GM19240 (cell line): ENCODE results near the gene P2RY2.

Source experiments
- DNase-seq: peaks from one replicate; pipeline ENCODE4 v3.0.0; 2011; ENCODE audit warnings: low spot score; ENCODE audit not compliant: insufficient read length

P2RY2 gene

DNA sequence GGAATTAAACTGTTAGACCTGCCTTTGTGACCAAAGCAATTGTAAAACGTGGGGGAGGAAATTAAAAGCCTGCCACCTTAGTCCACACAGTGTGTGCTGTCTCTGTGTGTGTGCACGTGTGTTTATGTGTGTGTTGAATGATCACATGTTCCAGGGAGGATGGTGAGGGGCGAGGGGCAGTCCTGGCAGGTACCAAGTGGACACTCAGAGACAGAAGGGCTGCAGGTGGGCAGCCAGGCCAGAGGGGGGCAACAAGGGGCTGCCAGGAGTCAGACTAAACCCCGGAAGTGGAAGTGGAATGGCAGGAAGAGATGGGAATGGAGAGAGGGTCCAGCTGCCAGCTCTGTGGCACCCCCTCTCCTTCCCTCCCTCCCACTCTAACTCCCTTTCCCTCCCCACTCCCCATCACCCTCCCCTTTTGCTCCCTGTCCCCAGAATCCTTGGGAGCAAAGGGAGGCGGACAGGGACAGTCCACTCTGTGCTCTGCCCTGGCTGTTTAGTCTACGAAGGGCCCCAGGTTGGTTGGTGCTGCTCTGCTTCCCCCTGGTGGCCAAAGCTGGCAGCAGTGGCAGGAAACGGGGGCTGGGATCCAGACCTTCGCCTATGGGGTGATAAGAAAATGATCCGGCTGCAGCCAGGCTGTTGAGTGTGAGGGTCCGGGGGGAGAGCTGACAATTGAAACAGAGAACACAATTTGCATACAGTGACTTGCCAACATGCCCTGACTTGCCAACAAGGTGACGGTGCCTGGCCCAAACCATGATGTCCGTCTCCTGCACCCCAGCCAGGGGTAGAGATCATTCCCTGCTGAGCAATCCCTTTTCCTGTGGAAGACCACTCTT, 24.4 kb downstream of the P2RY2 start:
- peak; percentile 87 for DNase-seq

DNA sequence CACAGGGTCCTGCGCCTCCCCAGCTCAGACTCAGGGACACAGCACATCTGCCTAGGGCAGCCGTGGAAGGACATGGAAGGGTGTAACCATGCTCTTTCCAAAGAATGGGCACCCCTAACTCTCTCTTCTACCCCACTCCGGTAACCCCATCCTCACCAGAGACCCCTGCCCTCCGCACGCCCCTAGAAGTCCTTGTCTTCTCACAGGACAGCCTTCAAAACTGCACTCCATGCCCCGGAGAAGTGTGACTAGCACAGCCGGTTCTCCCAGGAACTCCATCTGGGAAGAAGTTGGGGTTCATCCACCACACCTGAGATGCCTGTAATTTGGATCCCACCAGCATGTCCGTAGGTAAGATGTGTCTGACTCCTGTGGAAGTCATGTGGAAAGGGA, 25.0 kb downstream of the P2RY2 start:
- no peak for DNase-seq

DNA sequence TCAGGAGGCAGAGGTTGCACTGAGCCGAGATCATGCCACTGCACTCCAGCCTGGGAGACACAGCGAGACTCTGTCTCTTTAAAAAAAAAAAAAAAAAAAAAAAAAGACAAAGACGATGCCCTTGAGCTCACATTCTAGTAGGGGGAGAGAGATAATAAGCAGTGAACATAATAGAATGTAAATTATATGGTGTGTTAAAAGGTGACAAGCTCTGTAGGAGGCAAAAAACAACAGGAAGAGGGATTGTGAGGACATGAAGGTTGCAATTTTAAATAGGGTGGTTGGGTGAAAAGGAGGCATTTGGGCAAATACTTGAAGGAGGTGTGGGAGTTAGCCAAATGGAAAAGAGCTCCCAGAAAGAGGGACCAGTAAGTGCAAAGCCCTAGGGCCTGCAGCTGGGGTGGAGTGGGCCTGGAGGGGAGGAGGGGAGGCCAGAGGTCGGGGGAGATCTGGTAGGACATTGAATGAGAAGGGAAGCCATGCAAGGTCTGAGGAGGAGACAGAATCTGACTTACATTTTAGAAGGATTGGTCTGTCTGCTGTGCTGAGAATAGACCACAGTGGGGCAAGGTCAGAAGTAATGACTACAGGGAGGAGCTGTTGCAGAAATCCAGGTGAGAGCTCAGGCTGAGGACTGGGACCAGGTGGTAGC, 26.6 kb downstream of the P2RY2 start:
- DNase-seq = no peak

DNA sequence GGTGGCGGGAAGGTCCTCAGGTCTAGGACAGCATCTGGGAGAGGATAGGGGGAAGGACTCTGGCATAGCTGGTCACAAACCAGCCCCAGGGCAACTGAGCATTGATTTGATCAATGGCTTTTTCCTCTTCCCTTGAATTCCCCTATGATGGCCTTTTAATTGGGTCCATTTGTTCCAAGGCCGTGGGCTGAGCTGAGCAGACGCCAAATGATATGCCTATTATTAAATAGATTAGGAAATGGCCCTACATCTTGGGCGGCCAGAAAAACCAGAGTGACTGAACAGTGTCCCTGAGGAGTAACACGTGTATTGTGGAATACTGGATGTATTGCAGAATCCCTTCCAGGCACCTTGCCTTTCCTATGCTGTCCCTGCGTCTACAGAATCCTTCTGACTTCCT, 27.4 kb downstream of the P2RY2 start:
- no peak for DNase-seq

DNA sequence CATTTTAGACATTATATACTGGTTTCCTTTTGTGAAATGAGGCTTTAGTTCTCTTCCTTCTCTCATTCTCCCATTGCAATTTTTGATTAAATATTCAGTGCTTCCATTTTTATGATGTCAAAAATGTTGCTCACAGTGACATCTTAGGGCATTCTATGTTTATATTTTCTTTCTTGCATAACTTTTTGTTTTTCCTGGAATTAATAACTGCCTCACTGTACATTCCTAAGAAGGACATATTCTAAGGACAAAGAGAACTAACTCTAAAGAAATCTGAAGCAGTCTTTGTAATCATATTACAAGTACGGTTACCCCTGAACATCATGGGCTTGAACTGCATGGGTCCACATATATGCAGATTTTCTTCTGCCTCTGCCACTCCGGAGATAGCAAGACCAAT, 28.2 kb downstream of the P2RY2 start:
- DNase-seq = no peak

DNA sequence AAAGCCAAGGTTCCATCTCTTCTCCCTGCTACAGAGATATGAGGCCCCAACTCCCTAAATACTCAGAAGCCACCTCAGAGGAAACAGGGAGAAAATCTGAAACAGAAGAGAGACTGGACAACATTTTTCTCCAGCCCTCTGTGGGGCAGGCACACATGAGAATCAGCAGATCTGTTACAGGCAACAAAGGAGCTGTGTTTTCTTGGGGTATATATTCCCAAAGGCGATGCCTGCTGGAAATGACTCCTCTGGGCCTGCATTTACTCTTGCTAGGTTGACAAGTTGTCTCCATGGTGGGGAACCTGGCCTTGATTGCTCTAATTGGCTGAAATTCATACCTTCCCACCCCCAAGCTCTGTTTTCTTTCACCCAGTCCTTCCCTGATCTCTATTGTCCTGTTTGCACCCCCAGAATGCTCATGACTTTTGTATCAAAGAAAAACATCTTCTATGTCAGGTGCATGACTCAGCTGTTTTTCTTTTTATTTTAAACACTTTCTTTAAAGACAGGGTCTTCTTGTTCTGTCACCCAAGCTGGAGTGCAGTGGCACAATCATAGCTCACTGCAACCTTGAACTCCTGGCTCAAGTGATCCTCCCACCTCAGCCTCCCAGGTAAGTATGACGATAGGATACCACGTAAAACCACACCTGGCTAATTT, 30.6 kb downstream of the P2RY2 start:
- no peak for DNase-seq

DNA sequence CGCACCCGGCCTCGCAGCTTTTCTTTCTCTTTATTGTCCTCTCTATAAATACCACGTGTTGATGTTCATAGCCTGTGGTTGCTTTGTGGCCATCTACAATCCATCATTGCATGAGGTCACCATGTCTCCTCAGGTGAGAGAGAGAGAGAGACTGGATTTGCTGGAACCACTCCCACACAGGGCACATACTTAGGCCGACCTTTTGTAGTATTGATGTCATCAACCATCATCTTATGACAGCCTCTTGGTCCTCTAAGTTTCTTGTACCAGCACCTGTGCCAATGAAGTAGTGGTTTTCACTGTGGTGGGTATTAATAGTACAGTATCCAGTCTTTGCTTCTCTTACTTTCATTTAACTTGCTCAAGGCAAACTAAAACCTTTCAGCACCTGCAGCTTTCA, 31.2 kb downstream of the P2RY2 start:
- DNase-seq = no peak

DNA sequence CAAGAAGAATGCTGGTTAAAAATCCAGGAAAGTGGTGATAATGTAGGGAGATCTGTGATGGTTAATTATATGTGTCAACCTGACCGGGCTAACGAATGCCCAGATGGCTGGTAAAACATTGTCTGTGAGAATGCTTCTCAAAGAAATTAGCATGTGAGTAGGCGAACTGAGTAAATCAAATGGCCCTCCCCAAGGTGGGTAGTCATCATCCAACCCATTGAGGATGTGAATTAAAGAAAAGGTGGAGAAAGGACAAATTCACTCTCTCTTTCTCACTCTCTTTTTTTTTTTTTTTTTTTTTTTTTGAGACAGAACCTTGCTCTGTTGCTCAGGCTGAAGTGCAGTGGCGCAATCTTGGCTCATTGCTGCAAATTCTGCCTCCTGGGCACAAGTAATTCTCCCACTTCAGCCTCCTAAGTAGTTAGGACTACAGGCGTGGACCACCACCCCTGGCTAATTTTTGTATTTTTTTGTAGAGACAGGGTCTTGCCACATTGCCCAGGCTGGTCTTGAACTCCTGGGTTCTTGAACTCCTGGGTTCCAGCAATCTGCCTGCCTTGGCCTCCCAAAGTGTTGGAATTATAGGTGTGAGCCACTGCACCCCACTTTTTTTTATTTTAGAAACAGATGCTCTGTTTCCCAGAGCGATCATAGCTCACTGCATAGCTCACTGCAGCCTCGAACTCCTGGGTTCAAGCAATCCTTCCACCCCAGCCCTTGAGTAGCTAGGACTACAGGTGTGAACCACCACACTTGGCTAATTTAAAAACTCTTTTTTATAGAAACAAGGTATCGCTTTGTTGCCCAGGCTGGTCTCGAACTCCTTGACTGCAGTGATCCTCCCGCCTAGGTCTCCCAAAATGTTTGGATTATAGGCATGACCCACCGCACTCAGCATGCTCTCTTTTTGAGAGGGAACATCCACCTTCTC, 32.0 kb downstream of the P2RY2 start:
- DNase-seq = no peak

DNA sequence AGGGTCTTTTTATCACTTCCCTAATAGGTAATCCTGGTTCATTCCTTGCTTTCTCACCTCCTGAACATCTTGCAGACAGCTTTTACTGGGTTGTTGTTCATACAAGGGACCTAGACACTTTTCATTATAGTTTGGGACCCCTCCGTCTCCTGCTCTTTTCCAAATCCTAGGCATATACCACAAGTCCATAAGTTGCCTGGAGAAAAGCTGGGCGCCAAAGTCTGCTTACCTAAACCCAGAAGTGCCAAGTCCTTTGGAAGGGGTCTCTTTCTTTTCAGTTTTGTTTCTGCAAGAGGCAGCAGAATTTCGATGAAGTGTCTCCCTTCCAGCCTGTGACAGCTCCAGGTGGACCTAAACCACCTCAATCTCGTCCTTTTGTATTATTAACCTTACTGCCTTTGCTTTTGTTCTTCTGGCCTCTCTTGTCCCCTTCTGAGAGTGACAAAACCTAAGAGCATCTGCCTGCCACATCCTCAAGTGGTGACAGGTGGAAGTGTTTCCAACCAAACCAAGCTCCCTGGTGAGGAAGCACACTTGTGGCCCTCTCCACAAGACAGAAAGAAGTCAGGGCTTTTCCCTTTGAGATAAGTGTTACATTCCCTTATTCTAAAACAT, 34.6 kb downstream of the P2RY2 start:
- no peak for DNase-seq

DNA sequence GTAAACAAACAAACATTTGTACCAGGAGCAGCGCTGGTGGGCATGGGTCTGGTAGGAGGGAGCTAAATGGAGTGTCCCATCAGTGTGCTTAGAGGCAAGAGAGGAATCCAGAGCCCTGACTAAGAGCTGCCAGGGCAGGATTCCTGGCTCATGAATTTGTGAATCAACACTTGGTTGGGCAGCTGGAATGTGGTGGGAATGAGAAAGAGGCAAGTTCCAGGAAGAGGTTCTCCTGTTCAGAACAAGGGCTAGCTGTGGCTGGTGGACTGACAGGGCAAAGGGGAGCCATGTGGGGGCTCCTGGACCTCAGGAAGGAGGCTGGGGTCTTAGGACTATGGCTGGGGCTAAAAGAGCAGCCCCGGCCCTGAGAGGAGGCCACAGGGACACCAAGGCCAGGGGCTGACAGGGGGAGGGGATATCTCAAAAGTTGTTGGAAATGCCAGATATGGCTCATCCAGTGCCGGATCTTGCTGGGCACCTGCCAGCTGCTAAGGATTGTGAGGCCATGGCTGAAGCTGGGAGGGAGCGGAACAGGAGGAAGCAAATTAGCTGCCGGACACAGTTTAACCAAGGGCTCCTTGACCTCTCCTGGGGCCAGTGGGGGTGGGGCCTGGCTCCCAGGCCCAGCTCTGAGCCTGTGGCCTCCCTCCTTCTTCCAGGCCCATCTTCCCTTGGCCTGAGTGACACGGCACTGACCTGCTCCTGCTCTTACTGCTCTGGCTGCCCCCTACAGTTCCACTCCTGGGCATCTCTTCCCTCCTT, 39.4 kb downstream of the P2RY2 start:
- no peak for DNase-seq

DNA sequence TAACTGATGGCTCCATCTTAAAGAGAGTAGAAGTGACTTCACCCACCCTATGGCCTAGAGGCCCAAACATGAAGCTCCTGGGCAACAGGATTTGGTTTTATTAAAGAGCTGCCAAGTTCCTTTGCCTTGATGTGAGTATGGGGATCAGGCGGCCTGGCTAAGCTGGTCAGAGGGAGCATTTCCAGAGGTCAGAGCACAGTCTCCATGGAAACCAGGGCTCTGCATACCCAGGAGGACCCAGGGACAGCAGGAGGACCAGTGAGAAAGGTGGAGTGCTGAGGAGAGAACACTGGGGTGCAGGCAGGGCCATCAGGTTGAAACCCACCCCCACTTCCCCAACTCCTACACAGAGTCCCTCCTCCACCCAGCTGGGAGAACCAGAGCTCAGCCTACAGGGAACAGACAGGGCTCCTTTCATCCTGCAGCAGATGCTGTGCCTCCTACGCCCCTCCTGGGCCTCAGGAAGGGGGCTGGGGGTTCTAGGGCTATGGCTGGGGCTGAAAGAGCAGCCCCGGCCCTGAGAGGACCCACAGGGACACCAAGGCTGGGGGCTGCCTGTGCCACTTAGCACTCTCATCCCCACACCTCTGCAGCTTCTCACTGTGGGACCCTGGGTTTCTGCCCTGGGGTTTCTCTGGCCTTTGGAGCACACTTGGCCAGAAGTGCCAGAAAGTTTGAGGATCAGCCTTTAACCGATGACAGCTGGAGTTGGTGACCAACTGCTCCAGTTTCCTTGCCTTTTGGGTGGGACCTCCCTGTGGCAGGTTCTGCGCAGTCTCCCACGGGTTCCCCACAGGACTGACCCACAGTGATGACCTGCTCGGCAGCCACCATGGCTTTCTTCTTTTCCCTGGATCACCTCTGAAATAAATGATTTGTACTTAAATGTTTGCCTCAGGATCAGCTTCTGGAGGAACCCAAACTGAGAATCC, 40.3 kb downstream of the P2RY2 start:
- no peak for DNase-seq

DNA sequence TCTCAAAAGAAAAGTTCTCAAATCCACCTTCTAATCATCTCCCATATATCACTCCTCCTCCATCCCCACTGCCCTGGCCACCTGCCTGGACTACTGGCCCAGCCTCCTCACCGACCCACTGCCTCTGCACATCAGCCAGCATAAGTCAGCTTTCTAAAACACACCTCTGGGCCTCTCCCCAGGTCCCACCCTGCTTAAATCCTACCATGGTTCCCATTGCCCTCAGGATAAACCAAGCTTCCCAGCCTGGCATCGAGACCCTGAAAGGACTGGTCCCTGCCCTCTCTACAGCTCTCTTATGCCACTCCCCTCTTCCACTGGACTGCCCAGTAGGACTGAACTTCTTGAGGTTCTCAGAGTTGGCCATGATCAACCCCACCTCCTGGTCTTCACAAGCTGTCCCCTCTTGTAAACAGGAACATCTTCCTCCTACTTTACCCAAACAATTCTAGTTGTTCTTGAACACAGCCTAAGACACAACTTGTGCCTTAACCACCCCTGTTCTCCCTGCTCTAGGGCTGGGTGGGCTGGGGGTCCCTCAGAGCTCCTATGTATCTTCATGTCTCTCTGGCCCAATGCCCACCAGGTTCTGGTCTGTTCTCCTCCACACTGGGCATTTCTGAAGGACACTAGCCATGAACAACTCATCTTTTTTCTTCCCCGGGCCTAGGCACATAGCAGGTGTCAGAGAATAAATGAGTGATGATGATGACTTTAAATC, 41.5 kb downstream of the P2RY2 start:
- DNase-seq = no peak

DNA sequence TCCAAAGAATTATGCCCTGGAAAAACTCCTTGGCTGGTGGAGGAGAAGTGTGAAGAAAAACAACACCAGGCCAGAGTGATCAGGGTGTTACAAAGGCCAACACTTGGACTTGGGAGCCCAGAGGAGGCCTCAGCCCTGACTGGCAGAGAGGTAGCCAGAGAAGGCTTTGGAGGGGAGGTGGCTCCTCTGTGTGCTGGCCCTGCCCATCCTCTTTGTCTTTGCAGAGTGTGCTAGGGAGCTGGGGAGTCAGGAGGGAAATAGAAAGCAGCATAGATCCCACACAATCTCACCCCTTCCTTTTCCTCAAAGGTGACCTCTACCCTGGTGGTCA, 42.0 kb downstream of the P2RY2 start:
- DNase-seq = no peak

DNA sequence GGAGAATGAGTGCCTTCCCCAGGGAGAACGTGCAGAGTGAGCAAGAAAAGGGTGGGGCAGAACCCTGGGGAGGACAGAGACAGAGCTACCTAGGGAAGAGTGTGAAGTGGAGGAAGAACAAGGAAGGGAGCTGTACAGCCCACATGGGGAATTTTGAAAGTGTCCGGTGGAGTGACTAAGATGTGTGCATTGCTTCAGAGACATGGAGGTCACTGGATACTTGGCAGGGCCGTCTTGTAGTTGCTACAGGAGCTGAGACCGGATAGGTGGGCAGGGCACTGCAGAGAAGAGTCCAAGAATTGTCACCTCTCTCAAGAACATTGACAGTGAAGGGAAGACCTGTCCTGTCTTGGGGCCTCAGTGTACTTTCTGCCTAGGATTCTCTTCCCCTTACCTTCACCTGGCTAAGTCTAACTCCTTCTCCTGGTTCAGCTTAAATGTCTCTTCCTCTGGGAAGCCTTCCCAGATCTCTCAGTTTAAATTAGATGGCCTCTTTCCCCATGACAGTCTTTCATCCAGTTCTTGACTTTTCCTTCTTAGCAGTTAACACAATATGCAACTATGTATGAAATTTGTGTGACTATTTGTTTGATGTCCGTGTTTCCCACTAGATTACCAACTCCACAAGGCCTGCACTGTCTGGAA, 44.9 kb downstream of the P2RY2 start:
- no peak for DNase-seq

DNA sequence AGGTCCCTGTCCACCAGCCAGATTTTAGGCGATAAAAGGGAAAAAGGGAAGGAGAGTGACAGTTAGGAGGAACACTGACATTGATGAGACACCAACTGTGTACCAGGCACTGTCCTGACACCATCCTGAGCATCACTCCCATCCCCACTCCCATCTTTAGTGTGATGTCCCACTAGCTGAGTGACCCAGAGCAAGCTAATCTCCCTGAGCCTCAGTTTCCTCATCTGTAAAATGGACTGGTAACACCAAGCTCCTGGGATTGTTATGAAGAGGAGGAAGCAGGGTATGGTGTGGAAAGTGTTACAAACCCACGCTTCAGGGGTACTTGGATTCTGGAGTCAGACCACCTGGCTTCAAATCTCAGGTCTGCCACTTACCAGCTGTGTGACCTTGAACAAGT, 45.6 kb downstream of the P2RY2 start:
- DNase-seq = no peak

DNA sequence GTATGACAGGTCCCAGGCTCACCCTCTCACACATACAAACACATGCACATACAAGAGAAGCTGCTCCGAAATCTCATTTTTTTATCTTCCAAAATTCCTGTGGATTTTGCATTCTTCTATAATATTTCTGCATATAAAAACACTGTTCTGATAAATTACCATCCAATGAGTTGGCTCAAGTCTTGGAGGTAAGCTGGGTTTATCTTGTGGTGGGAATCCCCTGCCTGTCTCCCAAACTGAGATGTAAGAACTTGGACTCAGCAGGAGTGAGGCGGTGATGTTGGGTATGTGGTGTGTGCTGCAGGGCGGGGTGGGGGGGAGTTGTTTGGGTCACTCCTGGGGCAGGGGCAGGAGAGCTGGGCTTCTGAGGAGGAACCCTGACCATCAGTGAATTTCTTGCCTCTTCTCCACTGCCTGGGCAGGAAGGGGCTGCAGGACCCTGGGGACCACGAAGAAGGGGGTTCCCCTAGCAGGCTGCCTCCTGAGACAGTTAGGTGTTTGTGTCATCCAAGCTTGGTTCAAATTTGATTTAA, 47.3 kb downstream of the P2RY2 start:
- no peak for DNase-seq

DNA sequence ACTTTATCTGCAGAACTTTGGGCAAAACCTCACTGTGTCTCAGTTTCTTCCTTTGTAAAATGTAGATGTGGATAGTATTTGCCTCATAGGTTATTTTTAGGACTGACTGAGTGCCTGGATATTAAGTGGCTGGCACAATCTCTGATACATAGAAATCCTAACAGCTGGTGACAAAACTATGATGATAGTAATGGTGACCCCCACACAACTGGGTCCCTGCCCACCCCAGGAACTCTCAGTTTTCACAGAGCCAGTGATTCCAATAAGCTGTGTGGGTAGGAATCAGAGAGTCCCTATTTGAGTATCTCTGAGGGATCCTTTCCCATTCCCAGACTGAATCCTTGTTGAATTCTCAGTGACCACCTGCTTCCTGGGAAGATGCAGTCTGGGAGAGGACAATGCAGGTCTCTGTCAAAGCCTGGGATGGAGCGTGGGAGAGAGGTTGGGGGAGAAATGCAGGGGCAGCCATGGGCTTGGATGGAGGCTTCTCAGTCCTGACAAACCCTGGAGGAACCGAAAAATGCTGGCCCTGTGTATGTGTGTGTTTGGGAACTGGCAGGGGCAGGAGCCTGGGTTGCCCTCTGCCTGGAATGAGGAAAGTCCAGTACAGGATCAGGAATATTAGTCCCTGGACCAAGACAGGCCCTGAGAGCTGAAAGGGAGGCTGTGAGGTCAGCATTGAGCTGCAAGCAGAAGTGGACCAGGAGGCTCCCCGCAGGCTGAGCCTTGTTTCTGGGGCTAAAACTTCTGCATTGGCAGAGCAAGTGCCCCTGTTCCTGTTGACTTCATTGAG, 48.0 kb downstream of the P2RY2 start:
- no peak for DNase-seq
